Liver (tissue), 9 donors: ENCODE measurements around the gene SUPT5H. TPM values are rescaled to one million over a fixed set of nuclear protein-coding genes. Genes with fewer than 3 reads are reported as not detected.

Experiments
- DNase-seq: peaks from one replicate; pipeline ENCODE4 v3.0.0-alpha.2; 2017; ENCODE audit warnings: low spot score
- H3K27ac ChIP-seq, 2 donors: one replicate each; pipeline ENCODE4 v1.7.0; 2013; ENCODE audit warnings: inconsistent platforms in 2 of 2, low read length in 2 of 2, control low read depth in 1 of 2, low read depth in 1 of 2, mild to moderate bottlenecking in 1 of 2
- H3K27me3 ChIP-seq, 4 donors: one replicate each; pipeline versions ENCODE4 v1.6.1 to v1.7.0; 2013; ENCODE audit warnings: low read length in 3 of 4, inconsistent platforms in 1 of 4, mild to moderate bottlenecking in 1 of 4, moderate library complexity in 1 of 4; ENCODE audit not compliant: control insufficient read depth in 4 of 4, insufficient read depth in 4 of 4
- H3K36me3 ChIP-seq, 4 donors: one replicate each; pipeline versions ENCODE4 v1.6.1 to v1.7.0; 2013; ENCODE audit warnings: low read length in 3 of 4, mild to moderate bottlenecking in 3 of 4, low read depth in 1 of 4, moderate library complexity in 1 of 4; ENCODE audit not compliant: control insufficient read depth in 4 of 4, insufficient read depth in 3 of 4
- H3K4me1 ChIP-seq, 4 donors: one replicate each; pipeline versions ENCODE4 v1.6.1 to v1.7.0; 2013; ENCODE audit warnings: low read length in 3 of 4, mild to moderate bottlenecking in 3 of 4, moderate library complexity in 1 of 4; ENCODE audit not compliant: control insufficient read depth in 4 of 4, insufficient read depth in 4 of 4
- H3K4me3 ChIP-seq, 3 donors: one replicate each; pipeline versions ENCODE4 v1.6.1 to v1.7.0; 2013; ENCODE audit warnings: low read length in 3 of 3, control low read depth in 1 of 3, low read depth in 1 of 3, mild to moderate bottlenecking in 1 of 3
- H3K9ac ChIP-seq, 2 donors: one replicate each; pipeline ENCODE4 v1.7.0; 2013; ENCODE audit warnings: low read length in 2 of 2, mild to moderate bottlenecking in 2 of 2, moderate library complexity in 2 of 2, control low read depth in 1 of 2, low read depth in 1 of 2
- H3K9me3 ChIP-seq, 4 donors: one replicate each; pipeline versions ENCODE4 v1.6.1 to v1.7.0; 2013; ENCODE audit warnings: low read length in 3 of 4; ENCODE audit not compliant: control insufficient read depth in 4 of 4
- EGR1 ChIP-seq, 2 donors: IDR thresholded peaks; 2 replicates each; pipeline ENCODE4 v1.6.1; 2016 to 2018; ENCODE audit warnings: antibody characterized with exemption in 2 of 2, low read depth in 2 of 2
- FOXA1 ChIP-seq: IDR thresholded peaks from 2 replicates; pipeline ENCODE4 v1.6.1; 2016; ENCODE audit warnings: antibody characterized with exemption
- FOXA2 ChIP-seq: IDR thresholded peaks from 2 replicates; pipeline ENCODE4 v1.6.1; 2016; ENCODE audit warnings: antibody characterized with exemption
- GABPA ChIP-seq, 2 donors: IDR thresholded peaks in 1 of 2; conservative IDR thresholded peaks in 1 of 2; 2 replicates each; pipeline ENCODE4 v1.6.1; 2016; ENCODE audit warnings: antibody characterized with exemption in 2 of 2, mild to moderate bottlenecking in 1 of 2, moderate library complexity in 1 of 2
- HNF4A ChIP-seq, 2 donors: conservative IDR thresholded peaks; 2 replicates each; pipeline ENCODE4 v1.6.1; 2016; ENCODE audit warnings: antibody characterized with exemption in 2 of 2, mild to moderate bottlenecking in 2 of 2
- HNF4G ChIP-seq: IDR thresholded peaks from 2 replicates; pipeline ENCODE4 v1.6.1; 2016; ENCODE audit warnings: antibody characterized with exemption
- JUND ChIP-seq, 2 donors: IDR thresholded peaks; 2 replicates each; pipeline ENCODE4 v1.6.1; 2016; ENCODE audit warnings: antibody characterized with exemption in 2 of 2
- NR2F2 ChIP-seq: IDR thresholded peaks from 2 replicates; pipeline ENCODE4 v1.6.1; 2016; ENCODE audit warnings: antibody characterized with exemption
- RAD21 ChIP-seq, 2 donors: IDR thresholded peaks; 2 replicates each; pipeline ENCODE4 v1.6.1; 2016; ENCODE audit warnings: antibody characterized with exemption in 2 of 2, mild to moderate bottlenecking in 2 of 2
- RXRA ChIP-seq, 2 donors: IDR thresholded peaks; 2 replicates each; pipeline ENCODE4 v1.6.1; 2017 to 2018; ENCODE audit warnings: antibody characterized with exemption in 2 of 2, mild to moderate bottlenecking in 1 of 2
- SP1 ChIP-seq: IDR thresholded peaks from 2 replicates; pipeline ENCODE4 v1.6.1; 2018; ENCODE audit warnings: antibody characterized with exemption, mild to moderate bottlenecking
- TAF1 ChIP-seq: conservative IDR thresholded peaks from 2 replicates; pipeline ENCODE4 v1.6.1; 2016; ENCODE audit warnings: antibody characterized with exemption, mild to moderate bottlenecking
- WGBS: extraction: QIAGEN DNeasy Blood & Tissue Kit; methylation state at CpG from one replicate; pipeline ENCODE4 v1.1.7; 2013; 5-methylcytosine and 5-hydroxymethylcytosine counted together
- polyA plus RNA-seq, 2 donors: library from polyadenylated mRNA; stranded (reverse) in 1 of 2; unstranded in 1 of 2; fragments of 200-250 nt in 1 of 2; fragments of >200 nt in 1 of 2; fragmentation: Nextera tagmentation in 1 of 2; extraction: Ambion mirVana in 1 of 2; gene quantifications; one replicate each; pipeline versions ENCODE4 v1.2.1 to v1.2.3, GENCODE V29; 2013 to 2015
- total RNA-seq, 2 donors: library from RNA; depleted of rRNA; stranded (reverse); fragments of >200 nt; gene quantifications; one replicate each; pipeline ENCODE4 v1.2.3, GENCODE V29; 2014
- TF ChIP-seq, protein P1 (sequence below): fragments of 150-350 bp; IDR thresholded peaks from 2 replicates; pipeline ENCODE4 v1.5.1; 2017; ENCODE audit warnings: improper control_type of control experiment, low read depth, low read length; ENCODE audit not compliant: missing input control
- TF ChIP-seq, protein P2 (sequence below): IDR thresholded peaks from 2 replicates; pipeline ENCODE4 v1.6.1; 2016; ENCODE audit warnings: antibody characterized with exemption, mild to moderate bottlenecking
- TF ChIP-seq, protein P3 (sequence below): IDR thresholded peaks from 2 replicates; pipeline ENCODE4 v1.6.1; 2016; ENCODE audit warnings: antibody characterized with exemption
- TF ChIP-seq, protein P4 (sequence below): IDR thresholded peaks from 2 replicates; pipeline ENCODE4 v1.6.1; 2016; ENCODE audit warnings: antibody characterized with exemption
- TF ChIP-seq, protein P5 (sequence below): IDR thresholded peaks from 2 replicates; pipeline ENCODE4 v1.6.1; 2016; ENCODE audit warnings: antibody characterized with exemption
- donor health status: healthy.
- donor health status: healthy.
- donor health status: healthy.
- donor health status: healthy.
- donor health status: healthy.

Gene SUPT5H
- total and polyA plus RNA-seq, 4 donors = 19.3 to 52.5 (median 45.2) TPM

DNA sequence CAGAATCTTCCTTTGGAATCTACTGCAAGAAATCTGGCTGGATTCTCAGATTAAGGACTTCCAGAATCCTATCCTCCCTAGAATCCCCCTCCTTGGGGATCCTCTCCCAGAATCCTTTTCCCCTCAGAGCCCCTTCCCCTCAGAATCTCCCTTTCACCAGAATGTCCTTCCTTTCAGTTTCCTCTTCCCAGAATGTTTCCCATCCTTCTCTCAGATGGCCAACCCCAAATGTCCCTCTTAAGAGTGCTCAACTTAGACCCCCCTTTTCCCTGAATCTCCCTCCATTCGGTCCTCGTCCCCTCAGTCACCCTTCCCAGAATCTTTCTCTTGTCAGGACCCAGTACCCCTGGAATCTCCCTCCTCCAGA lies 9.0 kb upstream of the SUPT5H start:
- peaks cover 15 to 24% (median 17%) of the 10 kb centered on the region in 4 donors for H3K36me3 ChIP-seq
- H3K9me3 ChIP-seq = no peaks in the 10 kb centered on the region
- peak overlapping the region; percentile 56 to 62 (median 58) for H3K4me3 ChIP-seq
- whole genome bisulfite sequencing = 9% methylated on average over 2 of the region's 2 CpGs
- TF ChIP-seq HNF4A (conservative IDR thresholded peaks at IDR 0.05) (no peak), SP1 (no peak), GABPA (IDR thresholded peaks at IDR 0.05 in 1 of 2, conservative IDR thresholded peaks at IDR 0.05 in 1 of 2) (no peak), FOXA1 (no peak), EGR1 (IDR thresholded peaks at IDR 0.05; ENCODE audit: low read depth in 2 of 2) (no peak), RXRA (IDR thresholded peaks at IDR 0.05) (no peak), HNF4G (no peak), NR2F2 (no peak), RAD21 (IDR thresholded peaks at IDR 0.05) (no peak), FOXA2 (no peak)
- TF ChIP-seq, protein P1, sequence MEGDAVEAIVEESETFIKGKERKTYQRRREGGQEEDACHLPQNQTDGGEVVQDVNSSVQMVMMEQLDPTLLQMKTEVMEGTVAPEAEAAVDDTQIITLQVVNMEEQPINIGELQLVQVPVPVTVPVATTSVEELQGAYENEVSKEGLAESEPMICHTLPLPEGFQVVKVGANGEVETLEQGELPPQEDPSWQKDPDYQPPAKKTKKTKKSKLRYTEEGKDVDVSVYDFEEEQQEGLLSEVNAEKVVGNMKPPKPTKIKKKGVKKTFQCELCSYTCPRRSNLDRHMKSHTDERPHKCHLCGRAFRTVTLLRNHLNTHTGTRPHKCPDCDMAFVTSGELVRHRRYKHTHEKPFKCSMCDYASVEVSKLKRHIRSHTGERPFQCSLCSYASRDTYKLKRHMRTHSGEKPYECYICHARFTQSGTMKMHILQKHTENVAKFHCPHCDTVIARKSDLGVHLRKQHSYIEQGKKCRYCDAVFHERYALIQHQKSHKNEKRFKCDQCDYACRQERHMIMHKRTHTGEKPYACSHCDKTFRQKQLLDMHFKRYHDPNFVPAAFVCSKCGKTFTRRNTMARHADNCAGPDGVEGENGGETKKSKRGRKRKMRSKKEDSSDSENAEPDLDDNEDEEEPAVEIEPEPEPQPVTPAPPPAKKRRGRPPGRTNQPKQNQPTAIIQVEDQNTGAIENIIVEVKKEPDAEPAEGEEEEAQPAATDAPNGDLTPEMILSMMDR = no peak
- TF ChIP-seq, protein P2, sequence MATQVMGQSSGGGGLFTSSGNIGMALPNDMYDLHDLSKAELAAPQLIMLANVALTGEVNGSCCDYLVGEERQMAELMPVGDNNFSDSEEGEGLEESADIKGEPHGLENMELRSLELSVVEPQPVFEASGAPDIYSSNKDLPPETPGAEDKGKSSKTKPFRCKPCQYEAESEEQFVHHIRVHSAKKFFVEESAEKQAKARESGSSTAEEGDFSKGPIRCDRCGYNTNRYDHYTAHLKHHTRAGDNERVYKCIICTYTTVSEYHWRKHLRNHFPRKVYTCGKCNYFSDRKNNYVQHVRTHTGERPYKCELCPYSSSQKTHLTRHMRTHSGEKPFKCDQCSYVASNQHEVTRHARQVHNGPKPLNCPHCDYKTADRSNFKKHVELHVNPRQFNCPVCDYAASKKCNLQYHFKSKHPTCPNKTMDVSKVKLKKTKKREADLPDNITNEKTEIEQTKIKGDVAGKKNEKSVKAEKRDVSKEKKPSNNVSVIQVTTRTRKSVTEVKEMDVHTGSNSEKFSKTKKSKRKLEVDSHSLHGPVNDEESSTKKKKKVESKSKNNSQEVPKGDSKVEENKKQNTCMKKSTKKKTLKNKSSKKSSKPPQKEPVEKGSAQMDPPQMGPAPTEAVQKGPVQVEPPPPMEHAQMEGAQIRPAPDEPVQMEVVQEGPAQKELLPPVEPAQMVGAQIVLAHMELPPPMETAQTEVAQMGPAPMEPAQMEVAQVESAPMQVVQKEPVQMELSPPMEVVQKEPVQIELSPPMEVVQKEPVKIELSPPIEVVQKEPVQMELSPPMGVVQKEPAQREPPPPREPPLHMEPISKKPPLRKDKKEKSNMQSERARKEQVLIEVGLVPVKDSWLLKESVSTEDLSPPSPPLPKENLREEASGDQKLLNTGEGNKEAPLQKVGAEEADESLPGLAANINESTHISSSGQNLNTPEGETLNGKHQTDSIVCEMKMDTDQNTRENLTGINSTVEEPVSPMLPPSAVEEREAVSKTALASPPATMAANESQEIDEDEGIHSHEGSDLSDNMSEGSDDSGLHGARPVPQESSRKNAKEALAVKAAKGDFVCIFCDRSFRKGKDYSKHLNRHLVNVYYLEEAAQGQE = no peak
- TF ChIP-seq, protein P3, sequence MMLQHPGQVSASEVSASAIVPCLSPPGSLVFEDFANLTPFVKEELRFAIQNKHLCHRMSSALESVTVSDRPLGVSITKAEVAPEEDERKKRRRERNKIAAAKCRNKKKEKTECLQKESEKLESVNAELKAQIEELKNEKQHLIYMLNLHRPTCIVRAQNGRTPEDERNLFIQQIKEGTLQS = no peak
- TF ChIP-seq, protein P4, sequence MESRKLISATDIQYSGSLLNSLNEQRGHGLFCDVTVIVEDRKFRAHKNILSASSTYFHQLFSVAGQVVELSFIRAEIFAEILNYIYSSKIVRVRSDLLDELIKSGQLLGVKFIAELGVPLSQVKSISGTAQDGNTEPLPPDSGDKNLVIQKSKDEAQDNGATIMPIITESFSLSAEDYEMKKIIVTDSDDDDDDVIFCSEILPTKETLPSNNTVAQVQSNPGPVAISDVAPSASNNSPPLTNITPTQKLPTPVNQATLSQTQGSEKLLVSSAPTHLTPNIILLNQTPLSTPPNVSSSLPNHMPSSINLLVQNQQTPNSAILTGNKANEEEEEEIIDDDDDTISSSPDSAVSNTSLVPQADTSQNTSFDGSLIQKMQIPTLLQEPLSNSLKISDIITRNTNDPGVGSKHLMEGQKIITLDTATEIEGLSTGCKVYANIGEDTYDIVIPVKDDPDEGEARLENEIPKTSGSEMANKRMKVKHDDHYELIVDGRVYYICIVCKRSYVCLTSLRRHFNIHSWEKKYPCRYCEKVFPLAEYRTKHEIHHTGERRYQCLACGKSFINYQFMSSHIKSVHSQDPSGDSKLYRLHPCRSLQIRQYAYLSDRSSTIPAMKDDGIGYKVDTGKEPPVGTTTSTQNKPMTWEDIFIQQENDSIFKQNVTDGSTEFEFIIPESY = no peak
- H3K27ac ChIP-seq = peak overlapping the region; percentile 79 to 81
- H3K4me1 ChIP-seq = peaks cover 4 to 32% (median 17%) of the 10 kb centered on the region in 4 donors
- H3K27me3 ChIP-seq = no peaks in the 10 kb centered on the region
- peak overlapping the region; percentile 86 to 91 for H3K9ac ChIP-seq
- no peak for DNase-seq

DNA sequence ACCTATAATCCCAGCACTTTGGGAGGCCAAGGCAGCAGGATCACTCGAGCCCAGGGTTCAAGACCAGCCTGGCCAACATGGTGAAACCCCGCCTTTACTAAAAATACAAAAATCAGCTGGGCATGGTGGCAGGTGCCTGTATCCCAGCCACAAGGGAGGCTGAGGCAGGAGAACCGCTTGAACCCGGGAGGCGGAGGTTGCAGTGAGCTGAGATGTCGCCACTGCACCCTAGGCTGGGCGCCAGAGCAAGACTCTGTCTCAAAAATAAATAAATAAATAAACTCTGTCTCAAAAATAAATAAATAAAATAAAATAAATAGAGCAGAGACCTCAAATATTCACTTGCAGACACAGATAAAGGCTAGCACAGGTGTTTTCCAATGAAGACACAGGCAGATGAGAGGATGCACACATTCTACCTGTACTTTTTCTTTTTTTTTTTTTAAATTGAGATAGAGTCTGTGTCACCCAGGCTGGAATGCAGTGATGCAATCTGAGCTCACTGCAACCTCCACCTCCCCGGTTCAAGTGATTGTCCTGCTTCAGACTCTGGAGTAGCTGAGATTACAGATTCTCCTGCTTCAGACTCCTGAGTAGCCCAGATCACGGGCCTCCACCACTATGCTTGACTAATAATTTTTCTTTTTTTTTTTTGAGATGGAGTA lies 7.0 kb upstream of the SUPT5H start:
- no peak for DNase-seq
- Histone ChIP-seq H3K27me3 (no peaks in the 10 kb centered on the region), H3K36me3 (peaks cover 4 to 11% (median 6%) of the 10 kb centered on the region in 4 donors), H3K4me1 (peaks cover 4 to 32% (median 17%) of the 10 kb centered on the region in 4 donors), H3K27ac (no peak overlapping the region), H3K4me3 (no peak overlapping the region), H3K9ac (no peak overlapping the region), H3K9me3 (no peaks in the 10 kb centered on the region)
- WGBS = 82% methylated on average over 9 of the region's 9 CpGs
- no peak for TF ChIP-seq RXRA (IDR thresholded peaks at IDR 0.05)
- TF ChIP-seq EGR1 (IDR thresholded peaks at IDR 0.05; ENCODE audit: low read depth in 2 of 2) = no peak
- no peak for TF ChIP-seq NR2F2
- no peak for TF ChIP-seq HNF4A (conservative IDR thresholded peaks at IDR 0.05)
- TF ChIP-seq FOXA2 = no peak
- no peak for TF ChIP-seq GABPA (IDR thresholded peaks at IDR 0.05 in 1 of 2, conservative IDR thresholded peaks at IDR 0.05 in 1 of 2)
- TF ChIP-seq, protein P2 = no peak
- no peak for TF ChIP-seq JUND (IDR thresholded peaks at IDR 0.05)
- TF ChIP-seq, protein P3 = no peak
- no peak for TF ChIP-seq TAF1
- TF ChIP-seq, protein P5, sequence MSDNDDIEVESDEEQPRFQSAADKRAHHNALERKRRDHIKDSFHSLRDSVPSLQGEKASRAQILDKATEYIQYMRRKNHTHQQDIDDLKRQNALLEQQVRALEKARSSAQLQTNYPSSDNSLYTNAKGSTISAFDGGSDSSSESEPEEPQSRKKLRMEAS = no peak
- TF ChIP-seq SP1 = no peak
